Mammary microvascular endothelial cell (primary cell): ENCODE measurements around the gene LOXHD1. TPM values are rescaled to one million over a fixed set of nuclear protein-coding genes. Genes with fewer than 3 reads are reported as not detected.

Experiments used
- total RNA-seq: library from RNA; depleted of rRNA; stranded (reverse); fragments of >200 nt; gene quantifications from 2 replicates; pipeline ENCODE4 v1.2.3, GENCODE V29; 2015

The LOXHD1 gene
- not detected in 2 replicates for total RNA-seq

GRCh38 chr18:46657115-46657955, at the start of gene LOXHD1:
TSS of gene LOXHD1 (minus strand) at chr18:46657220. CDS start at chr18:46657033, 187 bp downstream.

Other genes with a start within 250 kb of the LOXHD1 start
- 0.05 TPM in 1 of 2 replicates, not detected in the other for gene ST8SIA5, start 99.8 kb upstream of the LOXHD1 start, total RNA-seq